WERI-Rb-1 (cell line): ENCODE measurements around the gene SLC9A1.

Experiments
- DNase-seq: peaks from one replicate; pipeline ENCODE4 v3.0.0-alpha.2; 2020
- H3K27ac ChIP-seq: fragments of 250-450 bp; sonication (Bioruptor Pico); 2 replicates; pipeline ENCODE4 v1.5.1; 2020; ENCODE audit warnings: mild to moderate bottlenecking, moderate library complexity
- H3K27me3 ChIP-seq: fragments of 250-450 bp; sonication (Bioruptor Pico); 2 replicates; pipeline ENCODE4 v1.5.1; 2021; ENCODE audit warnings: mild to moderate bottlenecking, low read depth, moderate library complexity; ENCODE audit not compliant: insufficient read depth, severe bottlenecking
- H3K36me3 ChIP-seq: fragments of 250-450 bp; sonication (Bioruptor Pico); 2 replicates; pipeline ENCODE4 v1.5.1; 2020; ENCODE audit warnings: mild to moderate bottlenecking, moderate library complexity
- H3K4me3 ChIP-seq: 2 replicates; pipeline ENCODE4 v1.5.1; 2011; ENCODE audit warnings: low read depth, mild to moderate bottlenecking, control low read depth, low read length
- H3K9me3 ChIP-seq: fragments of 250-450 bp; sonication (Bioruptor Pico); 2 replicates; pipeline ENCODE4 v1.5.1; 2021; ENCODE audit warnings: mild to moderate bottlenecking, moderate library complexity; ENCODE audit not compliant: severe bottlenecking
- TF ChIP-seq, protein P1 (sequence below): IDR thresholded peaks from 2 replicates; pipeline ENCODE4 v1.5.1; 2011; ENCODE audit warnings: low read depth, mild to moderate bottlenecking, control low read depth, inconsistent platforms, low read length

SLC9A1 gene

DNA sequence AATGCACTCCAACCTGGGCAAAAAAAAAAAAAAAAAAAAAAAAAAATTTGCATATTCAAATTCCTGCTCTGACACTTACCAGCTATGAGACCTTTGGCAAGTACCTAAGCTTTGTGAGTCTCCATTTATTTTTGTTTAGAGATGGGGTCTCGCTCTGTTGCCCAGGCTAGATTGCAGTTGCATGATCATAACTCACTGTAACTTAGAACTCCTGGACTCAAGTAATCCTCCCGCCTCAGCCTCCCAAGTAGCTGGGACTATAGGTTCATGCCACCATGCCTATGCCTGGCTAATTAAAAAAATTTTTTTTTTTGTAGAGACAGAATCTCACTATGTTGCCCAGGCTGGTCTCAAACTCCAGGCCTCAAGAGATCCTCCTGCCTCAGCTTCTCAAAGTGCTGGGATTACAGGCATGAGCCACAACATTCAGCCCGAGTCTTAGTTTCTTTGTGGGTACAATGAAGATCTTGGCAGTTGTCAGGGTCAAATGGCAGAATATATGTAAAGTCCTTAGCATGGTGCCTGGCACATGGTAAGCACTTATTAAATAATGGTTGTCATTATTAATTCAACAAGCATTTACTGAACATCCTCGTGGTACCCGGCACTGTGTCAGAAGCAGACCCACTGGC lies 88.8 kb downstream of the SLC9A1 start:
- TF ChIP-seq, protein P1, sequence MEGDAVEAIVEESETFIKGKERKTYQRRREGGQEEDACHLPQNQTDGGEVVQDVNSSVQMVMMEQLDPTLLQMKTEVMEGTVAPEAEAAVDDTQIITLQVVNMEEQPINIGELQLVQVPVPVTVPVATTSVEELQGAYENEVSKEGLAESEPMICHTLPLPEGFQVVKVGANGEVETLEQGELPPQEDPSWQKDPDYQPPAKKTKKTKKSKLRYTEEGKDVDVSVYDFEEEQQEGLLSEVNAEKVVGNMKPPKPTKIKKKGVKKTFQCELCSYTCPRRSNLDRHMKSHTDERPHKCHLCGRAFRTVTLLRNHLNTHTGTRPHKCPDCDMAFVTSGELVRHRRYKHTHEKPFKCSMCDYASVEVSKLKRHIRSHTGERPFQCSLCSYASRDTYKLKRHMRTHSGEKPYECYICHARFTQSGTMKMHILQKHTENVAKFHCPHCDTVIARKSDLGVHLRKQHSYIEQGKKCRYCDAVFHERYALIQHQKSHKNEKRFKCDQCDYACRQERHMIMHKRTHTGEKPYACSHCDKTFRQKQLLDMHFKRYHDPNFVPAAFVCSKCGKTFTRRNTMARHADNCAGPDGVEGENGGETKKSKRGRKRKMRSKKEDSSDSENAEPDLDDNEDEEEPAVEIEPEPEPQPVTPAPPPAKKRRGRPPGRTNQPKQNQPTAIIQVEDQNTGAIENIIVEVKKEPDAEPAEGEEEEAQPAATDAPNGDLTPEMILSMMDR, result no peak
- Histone ChIP-seq H3K27me3 (no peaks in the 10 kb centered on the region), H3K36me3 (no peaks in the 10 kb centered on the region), H3K4me3 (no peak overlapping the region), H3K9me3 (no peaks in the 10 kb centered on the region), H3K27ac (peak overlapping the region; percentile 5; the same call in 1 of the 2 replicates)
- no peak for DNase-seq

DNA sequence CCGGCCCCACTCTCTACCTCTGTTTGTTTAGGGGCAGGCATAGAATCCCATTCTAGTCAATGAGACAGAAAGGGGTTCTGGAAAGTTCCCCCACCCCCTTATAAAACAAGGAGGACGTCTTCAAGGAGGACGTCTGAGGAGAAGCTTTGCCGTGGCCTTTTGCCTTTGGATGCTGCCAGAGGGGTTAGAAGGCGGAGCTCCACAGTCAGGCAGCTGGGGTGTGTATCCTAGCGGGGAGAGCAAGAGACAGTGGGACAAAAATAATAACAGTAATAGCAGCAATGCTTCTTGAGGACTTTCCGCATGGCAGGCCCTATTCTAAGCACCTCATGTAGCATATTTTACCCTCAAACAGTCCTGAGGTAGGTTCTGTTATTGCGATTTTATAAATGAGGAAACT lies 94.0 kb downstream of the SLC9A1 start:
- TF ChIP-seq, protein P1, result no peak
- no peaks in the 10 kb centered on the region for H3K36me3 ChIP-seq
- no peak overlapping the region for H3K27ac ChIP-seq
- no peak for DNase-seq
- no peaks in the 10 kb centered on the region for H3K9me3 ChIP-seq
- H3K27me3 ChIP-seq, result no peaks in the 10 kb centered on the region
- no peak overlapping the region for H3K4me3 ChIP-seq

DNA sequence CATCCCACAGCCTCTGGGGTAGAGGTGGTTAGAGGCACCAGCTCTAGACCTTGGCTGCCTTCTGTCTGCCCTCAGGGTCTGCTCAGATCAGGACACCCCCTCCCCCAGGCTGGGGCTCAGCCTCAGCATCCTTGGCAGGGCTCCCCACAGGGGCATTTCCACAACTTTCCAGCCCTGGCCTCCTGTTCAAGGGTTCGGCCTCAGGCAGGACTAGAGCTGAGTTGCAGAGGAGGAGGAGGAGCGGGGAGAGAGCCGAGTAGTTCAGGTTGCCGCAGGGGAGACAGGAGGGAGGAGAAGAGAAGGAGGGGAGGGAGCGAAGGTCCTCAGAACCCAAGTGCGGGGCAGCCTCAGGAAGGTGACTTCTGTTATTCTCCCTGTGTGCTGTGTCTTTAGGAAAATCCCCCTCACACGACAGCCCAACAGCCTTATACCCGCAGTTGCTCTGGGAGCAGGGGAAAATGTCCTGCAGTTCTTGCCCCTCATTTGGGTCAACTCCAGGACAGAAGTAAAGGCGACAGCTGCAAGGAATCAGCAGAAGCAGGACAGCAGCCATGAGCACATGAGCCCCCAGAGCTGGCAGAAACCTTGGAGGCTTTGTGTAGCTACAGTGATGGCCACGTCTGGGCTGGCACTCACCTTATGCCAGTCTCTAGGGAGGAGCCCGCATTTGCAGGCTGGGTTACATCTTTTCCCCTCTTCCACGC lies 95.8 kb downstream of the SLC9A1 start:
- H3K27me3 ChIP-seq, result no peaks in the 10 kb centered on the region
- no peaks in the 10 kb centered on the region for H3K9me3 ChIP-seq
- 0 out of 2 replicates have a peak overlapping the region, but pooled peaks have one; percentile 12 for H3K27ac ChIP-seq
- TF ChIP-seq, protein P1, result no peak
- no peaks in the 10 kb centered on the region for H3K36me3 ChIP-seq
- DNase-seq, result no peak
- H3K4me3 ChIP-seq, result no peak overlapping the region

DNA sequence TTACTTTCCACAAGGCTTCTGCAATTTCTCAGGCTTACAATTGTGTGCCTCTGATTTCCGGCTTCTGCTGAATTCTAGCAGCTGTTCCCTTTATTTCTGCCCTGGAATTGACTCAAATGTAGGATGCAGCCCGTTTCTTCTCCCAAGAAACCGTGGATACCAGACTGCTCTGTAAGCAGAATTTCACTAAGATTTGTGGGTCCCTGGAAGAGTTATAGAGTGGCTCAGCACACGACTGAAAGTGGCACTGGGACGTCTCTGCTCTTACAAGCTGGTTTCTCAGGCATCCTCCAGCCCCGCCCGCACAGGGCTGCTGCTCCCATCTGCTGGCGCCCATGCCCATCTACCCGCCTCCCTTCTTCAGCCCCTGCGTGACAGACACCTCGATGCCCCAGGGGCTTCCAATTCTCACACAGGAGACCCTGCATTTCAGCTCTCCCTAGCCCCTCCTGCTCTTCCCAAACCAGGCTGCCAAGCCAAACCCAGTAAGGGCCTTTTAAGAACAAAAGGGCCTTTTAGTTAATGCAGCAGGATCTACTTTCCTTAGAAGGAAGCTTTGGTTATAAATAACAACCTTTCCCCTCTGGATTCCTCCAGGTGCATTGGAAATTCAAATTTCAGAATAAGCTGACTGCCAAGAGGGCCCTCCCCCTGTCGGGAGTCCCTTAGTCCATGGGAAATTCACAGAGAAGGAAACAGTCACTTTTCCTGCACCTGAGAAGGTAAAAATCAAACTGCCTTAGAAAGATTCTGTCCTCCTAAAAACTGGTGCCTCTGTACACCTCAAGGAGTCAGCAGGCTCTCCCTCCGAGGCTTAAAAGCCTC lies 96.9 kb downstream of the SLC9A1 start:
- no peak overlapping the region for H3K4me3 ChIP-seq
- H3K27me3 ChIP-seq, result no peaks in the 10 kb centered on the region
- H3K27ac ChIP-seq, result peak overlapping the region; percentile 40
- TF ChIP-seq, protein P1, result no peak
- DNase-seq, result no peak
- H3K36me3 ChIP-seq, result no peaks in the 10 kb centered on the region
- H3K9me3 ChIP-seq, result no peaks in the 10 kb centered on the region

DNA sequence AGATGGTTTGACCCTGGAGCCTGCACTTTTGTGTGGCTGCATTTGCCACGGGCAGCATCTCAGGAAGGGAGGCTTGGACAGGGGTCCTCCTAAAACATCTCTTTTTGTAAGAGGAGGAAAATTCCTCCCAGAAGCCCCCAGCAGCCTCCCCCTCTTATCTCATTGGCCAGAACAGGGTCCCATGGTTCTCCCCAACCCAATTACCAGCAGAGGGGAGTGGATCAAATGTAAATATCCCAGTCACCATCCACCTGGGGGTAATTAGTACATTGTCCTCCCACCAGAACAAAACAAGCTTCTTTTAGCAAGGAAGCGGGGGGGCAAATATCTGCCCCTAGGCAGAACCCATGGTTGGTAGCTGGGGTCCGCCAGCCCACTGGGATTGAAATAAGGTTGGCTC lies 97.5 kb downstream of the SLC9A1 start:
- no peaks in the 10 kb centered on the region for H3K9me3 ChIP-seq
- H3K4me3 ChIP-seq, result no peak overlapping the region
- DNase-seq, result no peak
- H3K27me3 ChIP-seq, result no peaks in the 10 kb centered on the region
- H3K36me3 ChIP-seq, result no peaks in the 10 kb centered on the region
- TF ChIP-seq, protein P1, result no peak
- peak overlapping the region; percentile 40 for H3K27ac ChIP-seq
